SK-N-SH (cell line): ENCODE data around the gene SLCO4A1.

Experiments
- EZH2phosphoT487 ChIP-seq: fragments of 200-600 bp; sonication (generic); IDR thresholded peaks from 2 replicates; pipeline ENCODE4 v1.6.1; 2017; ENCODE audit warnings: low read depth, mixed run types, mild to moderate bottlenecking, antibody characterized with exemption, moderate library complexity, borderline replicate concordance
- RXRA ChIP-seq: IDR thresholded peaks from 2 replicates; pipeline ENCODE4 v1.4.0; 2012; ENCODE audit warnings: low read depth, mild to moderate bottlenecking, borderline replicate concordance

DNA sequence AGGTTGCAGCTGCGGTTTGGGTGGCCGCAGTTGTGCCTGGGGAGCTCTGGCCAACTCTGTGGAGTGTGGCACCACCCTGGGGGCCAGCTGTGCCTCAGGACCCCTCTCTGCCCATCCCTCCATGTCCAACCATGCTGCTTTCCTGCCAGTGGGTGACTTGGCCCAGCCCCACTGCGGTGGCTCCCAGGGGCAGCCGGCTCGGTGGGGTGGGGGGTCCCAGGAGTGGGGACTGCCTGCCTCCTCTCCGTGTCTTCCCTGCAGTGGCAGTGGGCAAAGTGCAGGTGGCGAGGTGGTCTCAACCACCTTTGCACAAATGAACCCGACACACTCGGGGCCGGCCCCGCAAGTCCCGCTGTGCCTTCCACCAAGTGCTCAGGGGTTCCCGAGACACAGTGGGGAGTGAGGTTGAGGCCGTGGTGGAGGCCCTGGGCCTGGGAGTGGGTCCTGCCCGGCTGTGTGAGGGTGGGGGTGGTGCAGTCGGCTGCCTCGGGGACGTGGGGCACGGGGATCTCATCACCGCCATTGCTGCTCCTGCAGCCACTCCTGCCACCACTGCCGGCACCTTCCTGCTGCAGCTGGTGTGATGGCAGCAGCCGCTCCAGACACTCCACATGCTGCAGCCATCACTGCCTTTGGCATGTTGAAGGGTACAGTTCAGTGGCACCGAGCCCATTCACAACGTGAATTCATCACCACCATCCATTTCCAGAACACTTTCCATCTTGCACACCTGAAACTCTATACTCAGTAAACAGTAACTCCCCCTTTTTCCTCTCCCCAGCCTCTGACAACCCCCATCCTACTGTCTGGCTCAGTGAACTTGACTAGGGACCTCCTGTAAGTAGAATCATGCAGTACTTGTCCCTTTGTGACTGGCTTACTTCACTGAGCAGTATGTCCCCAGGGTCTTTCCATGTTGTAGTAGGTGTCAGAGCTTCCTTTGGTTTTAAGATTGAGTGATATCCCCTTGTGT is 10.7 kb upstream of the SLCO4A1 start:
- TF ChIP-seq RXRA (no peak), EZH2phosphoT487 (no peak)
